Tongue (tissue), 2 donors: Measurements from ENCODE around the gene DMXL1. TPM values are rescaled to one million over a fixed set of nuclear protein-coding genes. Genes with fewer than 3 reads are reported as not detected.

ENCODE experiments used
- DNase-seq: peaks from one replicate; pipeline ENCODE4 v3.0.0-alpha.2; 2015
- total RNA-seq: library from RNA; depleted of rRNA; stranded (reverse); fragments of >200 nt; gene quantifications from one replicate; pipeline ENCODE4 v1.2.3, GENCODE V29; 2014

Gene DMXL1, protein sequence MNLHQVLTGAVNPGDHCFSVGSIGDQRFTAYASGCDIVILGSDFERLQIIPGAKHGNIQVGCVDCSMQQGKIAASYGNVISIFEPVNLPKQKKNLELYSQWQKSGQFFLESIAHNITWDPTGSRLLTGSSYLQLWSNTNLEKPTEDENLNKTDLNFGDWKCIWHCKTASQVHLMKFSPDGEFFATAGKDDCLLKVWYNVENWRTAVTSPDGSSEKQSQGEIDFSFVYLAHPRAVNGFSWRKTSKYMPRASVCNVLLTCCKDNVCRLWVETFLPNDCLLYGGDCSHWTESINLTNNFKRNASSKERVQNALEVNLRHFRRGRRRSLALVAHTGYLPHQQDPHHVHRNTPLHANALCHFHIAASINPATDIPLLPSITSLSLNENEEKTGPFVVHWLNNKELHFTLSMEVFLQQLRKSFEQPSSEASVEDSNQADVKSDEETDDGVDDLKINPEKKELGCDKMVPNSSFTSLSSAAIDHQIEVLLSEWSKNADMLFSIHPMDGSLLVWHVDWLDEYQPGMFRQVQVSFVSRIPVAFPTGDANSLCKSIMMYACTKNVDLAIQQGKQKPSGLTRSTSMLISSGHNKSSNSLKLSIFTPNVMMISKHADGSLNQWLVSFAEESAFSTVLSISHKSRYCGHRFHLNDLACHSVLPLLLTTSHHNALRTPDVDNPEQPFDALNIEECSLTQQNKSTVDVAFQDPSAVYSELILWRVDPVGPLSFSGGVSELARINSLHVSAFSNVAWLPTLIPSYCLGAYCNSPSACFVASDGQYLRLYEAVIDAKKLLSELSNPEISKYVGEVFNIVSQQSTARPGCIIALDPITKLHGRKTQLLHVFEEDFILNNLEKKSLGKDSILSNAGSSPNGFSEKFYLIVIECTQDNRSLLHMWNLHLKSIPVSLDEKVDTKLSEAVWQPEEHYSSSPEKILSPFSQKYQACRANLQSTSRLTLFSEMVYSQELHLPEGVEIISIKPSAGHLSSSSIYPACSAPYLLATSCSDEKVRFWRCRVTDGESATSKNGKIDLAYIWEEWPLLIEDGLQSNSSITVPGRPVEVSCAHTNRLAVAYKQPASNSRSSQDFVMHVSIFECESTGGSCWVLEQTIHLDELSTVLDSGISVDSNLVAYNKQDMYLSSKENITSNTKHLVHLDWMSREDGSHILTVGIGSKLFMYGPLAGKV (N-terminal part only)
- total RNA-seq, result 91.3 TPM

DNA sequence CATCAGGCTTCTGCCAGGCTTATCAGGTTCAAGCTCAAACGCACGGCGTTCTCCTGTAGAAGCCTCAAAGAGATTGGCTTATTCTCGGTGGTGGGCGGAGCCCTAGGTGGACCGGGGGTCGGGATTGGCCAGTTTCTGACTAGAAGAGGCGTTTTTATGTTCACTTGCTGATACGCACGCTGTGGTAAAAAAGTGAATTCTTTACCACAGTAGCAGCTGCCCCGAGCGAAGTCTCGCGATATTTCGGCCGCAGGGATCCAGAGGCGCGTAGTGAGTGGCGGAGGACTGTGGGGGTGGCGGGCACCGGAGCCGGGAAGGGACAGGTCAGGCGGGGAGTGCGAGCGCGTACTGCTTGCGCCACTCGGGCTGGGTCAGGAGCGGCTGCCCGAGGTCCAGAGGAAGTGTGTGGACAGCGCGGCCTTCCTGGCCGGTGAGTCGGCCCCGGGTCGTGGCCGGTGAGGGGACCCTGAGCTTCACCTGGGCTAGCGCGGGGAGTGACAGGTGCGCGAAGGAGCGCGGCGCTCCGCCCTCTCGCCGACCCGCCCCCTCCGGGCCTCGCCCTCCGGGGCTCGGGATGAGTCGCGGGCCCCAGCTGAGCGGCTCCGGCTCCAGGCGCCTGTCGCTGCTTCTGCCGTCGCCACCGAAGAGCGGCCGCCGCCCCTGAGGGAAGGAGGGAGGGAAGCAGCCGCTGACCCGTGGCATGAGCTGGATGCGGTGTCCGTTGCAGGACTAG lies at the start of gene DMXL1:
Gene DMXL1, plus strand, starts transcription at position 260 of the 733 bp plus-strand sequence. CDS start 483 bp downstream, outside the sequence.
- peak; percentile 100 for DNase-seq

DNA sequence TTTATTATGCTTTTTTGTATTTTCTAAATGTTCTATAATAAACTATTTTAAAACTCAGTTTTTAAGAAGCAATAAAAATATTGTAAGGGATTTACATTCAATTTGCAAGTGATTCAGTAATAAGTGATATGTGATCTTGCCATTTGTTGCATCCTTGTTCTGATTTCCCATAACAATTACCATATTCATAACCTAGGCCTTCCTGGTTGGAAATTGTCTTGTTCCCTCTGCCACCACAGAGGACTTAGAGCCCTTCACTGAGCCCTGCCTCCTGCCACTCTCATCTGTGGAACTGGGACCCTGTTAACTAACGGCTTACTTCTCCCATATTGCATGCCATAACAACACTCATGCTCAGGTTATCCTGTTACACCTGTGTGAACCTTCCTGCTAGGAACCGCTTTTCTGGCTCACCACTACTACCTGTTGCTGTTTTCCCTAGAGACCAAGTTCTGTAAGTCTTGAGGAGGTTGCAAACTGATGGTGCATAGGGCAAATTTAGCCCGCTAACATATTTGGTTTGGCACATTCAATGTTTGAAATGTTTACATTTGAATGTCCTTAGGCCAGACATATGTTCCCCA lies 49.6 kb upstream of the DMXL1 start:
- DNase-seq, result no peak

- peak; percentile 27 for DNase-seq
These were observed 48.7 kb upstream of the DMXL1 start for GRCh38 chr5:119022017-119022745.

DNA sequence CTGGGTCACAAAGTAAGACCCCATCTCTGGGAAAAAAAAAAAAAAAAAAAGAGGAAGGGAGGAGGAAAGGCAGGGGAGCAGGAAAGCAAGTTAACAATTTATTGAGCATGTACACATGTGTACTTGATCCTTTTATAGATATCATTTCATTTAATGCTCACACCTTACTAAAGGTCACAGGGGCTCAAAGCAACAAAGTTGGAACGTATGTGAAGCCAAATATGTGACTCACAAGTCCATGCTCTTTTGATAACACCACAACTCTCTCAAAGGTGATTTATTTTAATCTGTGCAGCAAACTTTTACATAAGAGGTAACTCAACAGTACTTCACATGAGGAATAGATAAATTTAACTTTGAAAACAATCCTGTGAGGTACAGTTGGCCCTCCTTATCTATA lies 48.1 kb upstream of the DMXL1 start:
- no peak for DNase-seq

DNA sequence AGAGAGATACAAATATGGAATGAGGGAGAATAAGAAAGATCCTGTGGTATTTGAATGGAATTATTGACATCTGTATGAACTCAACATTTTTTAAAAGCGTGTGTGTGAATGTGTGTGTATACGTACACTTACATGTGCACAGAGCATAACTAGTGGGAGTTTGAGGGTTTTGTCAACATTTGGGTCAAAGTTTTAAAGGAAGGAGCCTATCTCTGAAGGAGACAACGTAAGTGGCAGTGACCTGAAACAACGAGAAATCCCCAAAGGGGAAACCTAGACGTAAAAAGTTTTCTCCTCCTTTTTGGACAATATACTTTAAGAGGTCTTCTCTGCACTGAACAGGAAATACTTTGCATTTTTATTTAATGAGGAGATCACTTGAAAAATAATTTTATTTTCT lies 42.3 kb upstream of the DMXL1 start:
- no peak for DNase-seq

DNA sequence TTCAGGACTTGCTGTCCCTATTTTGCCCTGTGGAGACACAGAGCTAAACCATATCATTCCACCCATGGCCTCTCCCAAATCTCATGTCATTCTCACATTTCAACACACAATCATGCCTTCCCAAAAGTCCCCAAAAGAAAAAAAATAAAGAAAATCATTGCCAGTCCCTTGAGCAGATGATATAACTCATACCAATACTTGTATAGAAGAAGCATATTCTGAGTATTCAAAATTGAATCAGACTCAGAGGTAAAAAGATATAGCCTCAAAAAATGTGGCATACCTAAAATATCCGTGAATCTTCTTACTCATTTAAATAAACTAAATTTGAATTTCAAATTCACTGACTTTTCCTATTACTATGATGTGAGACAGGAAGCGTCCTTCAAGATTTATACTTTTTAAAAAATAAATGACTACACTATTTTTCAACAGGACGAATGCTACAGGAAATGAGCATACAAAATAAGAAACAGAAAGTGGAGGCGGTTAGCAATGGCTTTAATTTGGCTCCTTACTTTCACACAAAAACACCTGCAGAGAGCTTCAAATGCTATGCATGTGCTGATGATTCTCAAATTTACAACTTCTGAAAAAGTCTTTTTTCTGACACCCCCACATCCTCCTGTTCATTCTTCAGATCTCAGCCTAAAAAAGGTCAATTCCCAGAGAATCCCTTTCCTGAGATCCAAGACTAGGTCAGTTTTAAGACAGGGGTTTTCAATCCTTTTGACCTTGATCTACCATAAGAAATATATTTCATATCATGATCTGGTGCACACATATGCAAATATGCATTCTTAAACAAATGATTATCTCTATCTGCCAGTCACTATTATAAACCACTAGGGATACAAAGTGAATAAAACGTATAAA lies 39.6 kb upstream of the DMXL1 start:
- DNase-seq, result no peak

DNA sequence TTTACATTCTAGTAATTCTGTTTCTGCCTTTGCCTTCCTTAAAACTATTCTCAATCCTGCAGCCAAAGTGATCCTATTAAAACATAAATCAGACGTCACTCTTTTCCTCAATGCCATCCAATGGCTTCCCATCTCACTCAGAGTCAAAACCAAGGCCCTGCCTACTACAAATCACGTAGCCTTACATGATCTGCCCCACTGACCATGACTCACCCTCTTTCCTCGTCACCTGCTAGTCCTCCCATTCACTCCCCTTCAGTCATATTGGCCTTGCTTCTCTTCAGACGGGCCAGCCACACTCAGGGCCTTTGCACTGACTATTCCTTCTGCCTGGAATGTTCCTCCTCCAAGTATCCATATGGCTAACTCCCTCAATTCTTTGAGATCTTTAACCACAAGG lies 39.0 kb upstream of the DMXL1 start:
- DNase-seq, result no peak

- no peak for DNase-seq
These were observed 38.2 kb upstream of the DMXL1 start for GRCh38 chr5:119032656-119033055.

DNA sequence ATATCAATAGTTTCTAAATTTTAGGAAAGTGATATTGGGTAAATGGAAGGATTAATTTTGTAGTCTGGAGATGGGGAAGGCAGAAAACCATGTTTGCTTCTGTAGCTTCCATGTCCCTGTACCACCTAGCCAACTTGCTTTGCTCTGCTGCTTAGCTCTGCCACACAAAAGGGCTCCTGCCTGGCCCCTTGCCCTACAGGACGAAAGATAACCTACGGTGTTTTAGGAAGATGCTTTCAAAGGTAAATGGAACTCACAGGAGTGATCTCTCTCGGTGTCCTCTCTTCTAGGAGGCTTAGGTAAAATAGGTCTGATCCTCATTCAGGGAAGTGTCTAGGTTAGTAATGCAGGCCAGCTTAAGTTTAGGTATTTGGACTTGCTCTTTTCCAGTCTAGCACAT lies 37.8 kb upstream of the DMXL1 start:
- DNase-seq, result no peak

GRCh38 chr5:119036101-119036762 lies 34.7 kb upstream of the DMXL1 start:
- DNase-seq, result no peak

- no peak for DNase-seq
These were observed 33.2 kb upstream of the DMXL1 start for GRCh38 chr5:119037496-119038215.

DNA sequence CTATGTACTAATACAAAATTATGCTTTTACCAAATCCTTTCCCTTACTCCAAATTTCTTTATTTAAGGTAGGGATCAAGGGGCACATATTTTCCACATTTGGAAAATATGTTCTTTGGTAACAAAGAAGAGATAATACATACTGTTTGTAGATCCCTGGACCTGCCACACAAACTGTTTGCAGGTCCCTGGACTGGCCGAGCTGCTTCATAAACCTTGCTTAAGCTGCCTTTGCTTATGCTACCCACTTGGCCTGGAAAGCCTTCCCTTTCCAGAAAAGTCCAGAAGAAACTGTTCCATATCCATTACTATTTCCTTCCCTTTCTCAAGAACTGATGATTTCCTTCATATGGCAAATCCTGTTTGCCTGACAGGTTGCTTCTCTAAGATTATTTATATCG lies 22.6 kb upstream of the DMXL1 start:
- DNase-seq, result no peak

DNA sequence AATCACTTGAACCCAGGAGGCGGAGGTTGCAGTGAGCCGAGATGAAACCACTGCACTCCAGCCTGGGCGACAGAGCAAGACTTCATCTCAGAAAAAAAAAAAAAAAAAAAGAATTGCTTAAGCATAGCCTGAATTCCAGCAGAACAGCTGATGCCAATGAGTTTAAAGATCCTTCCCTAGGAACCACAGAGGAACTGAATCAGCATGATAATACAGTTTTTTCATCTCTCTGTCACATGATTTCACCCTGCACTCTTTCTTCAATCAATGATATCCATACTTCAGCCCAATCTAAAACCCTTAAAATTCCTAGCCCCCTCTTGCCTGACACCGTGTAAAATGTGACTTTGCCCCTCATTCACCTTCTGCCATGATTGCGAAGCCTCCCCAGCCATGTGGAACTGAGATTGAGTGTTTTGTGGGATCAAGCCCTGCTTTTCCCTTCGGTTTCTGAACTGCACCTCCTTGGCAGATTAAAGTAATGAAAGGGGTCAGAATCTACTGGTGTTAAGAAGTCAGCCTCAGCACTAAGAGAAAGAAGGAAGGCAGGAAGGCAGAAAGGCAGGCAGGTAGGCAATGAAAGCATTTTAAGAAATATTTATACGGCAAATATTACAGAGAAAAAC lies 20.9 kb upstream of the DMXL1 start:
- DNase-seq, result no peak

GRCh38 chr5:119054101-119054500 lies 16.8 kb upstream of the DMXL1 start:
- no peak for DNase-seq

GRCh38 chr5:119055294-119055693 lies 15.6 kb upstream of the DMXL1 start:
- DNase-seq, result no peak

GRCh38 chr5:119058979-119059529 lies 11.8 kb upstream of the DMXL1 start:
- no peak for DNase-seq

GRCh38 chr5:119059740-119060255 lies 11.1 kb upstream of the DMXL1 start:
- DNase-seq, result no peak
